HG03565 (cell line): Measurements from ENCODE around the gene AHNAK.
"Not testable (repeated sequence)": the region's sequence is repeated elsewhere in the genome, so short reads cannot be mapped to it uniquely, and the experiment has no call there.

Source experiments
- ATAC-seq: cut with Tn5 transposase; IDR thresholded peaks from one replicate; pipeline ENCODE4 v1.9.1; 2021; ENCODE audit warnings: mild to moderate bottlenecking, moderate library complexity; ENCODE audit not compliant: unreplicated experiment

The AHNAK gene

DNA sequence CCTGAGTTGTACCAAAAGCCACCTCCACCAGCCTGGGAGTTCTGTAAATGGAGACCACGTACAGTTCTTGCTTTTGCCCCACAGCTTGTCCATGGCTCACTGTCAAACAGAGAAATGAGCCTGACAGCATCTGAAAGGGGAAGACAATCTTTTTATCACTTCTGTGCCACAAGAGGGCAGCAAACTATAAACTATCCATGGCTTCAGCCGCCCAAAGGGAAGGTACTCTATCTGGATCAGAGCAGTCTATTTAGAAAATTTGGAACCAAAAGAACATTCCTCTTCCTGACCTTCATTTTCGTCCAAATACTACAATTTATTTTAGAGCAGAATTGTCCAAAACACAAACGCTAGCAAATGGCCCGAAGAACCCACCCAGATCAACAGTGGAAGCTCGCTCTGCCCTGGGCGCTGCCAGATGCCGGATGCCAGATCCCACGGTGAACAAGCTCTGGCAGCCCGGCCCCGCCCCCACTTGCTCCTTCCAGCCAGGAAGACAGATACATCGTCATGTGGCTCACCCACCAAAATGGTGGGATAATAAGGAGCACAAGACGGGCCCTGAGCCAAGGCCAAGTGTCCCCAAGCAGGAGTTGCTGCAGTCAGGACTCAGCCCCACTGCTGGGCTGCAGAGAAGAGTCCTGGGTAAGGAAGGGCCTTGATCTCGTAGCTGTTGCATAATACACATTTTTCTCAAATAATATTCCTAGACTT, 151.6 kb downstream of the AHNAK start:
- ATAC-seq: no peak

DNA sequence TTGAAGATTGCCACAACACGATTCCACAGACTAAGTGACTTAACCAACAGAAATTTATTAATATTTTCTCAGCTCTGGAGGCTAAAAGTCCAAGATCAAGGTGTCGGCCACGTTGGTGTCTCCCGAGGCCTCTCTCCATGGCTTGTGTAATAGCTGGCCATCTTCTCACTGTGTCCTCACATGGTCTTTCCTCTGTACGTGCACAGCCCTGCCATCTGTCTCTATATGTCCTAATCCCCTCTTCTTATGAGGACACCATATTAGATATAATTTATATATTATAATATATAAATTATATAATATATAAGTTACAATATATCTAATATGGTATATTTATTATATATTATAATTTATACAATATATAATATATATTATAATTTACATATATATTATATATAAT, 152.9 kb downstream of the AHNAK start:
- ATAC-seq: no peak

DNA sequence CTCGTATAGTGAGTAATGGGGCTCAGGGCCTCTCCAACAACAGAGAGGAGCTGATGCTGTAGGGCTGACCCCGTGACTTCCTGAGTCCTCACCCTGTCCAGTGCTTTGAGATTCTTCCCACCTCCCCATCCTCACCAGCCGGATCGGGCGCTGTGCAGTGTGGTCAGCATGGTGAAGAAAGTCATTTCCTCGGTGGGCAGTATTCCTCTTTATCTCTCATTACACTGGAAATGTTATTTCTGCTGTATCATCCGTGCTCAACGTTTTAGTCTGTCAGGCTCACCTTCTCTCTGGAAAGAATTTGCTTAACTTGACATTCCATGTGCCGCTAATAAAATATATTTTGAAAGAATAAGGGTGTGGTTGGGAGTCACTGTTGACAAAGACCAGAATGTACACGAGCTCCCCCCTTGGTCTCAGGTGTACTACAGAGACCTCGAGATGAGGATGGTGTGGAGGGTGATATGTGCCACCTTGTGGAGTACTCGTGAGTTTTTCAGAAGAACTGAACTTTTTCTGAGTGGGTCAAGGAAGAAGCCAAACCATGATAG, 153.5 kb downstream of the AHNAK start:
- no peak for ATAC-seq

GRCh38 chr11:62392506-62392905, 154.1 kb downstream of the AHNAK start:
- ATAC-seq: no peak

DNA sequence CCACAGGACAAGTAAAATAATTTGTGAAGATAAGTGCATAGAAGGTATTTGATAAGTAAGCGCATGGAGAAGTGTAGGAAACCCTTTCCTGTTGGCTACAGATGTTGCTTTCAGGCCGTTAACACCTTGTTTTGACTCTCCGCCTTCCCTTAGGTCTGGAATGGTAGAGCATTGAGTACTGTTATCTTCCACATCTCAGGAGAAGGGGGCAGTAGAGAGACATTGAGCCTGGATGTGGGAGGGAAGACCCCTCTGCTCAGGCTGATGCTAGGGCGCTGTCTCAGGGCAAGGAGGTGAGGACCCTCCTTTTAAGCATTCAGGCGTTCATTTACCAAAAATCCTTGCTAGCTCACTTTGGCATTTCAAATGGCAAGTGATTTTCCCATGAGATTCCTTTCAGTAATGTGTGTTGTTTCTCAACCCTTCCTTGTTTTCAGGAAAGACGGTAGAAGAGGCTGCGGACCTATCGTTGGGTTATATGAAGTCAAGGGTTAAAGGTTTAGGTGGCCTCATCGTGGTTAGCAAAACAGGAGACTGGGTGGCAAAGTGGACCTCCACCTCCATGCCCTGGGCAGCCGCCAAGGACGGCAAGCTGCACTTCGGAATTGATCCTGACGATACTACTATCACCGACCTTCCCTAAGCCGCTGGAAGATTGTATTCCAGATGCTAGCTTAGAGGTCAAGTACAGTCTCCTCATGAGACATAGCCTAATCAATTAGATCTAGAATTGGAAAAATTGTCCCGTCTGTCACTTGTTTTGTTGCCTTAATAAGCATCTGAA, 154.8 kb downstream of the AHNAK start:
- no peak for ATAC-seq

- no peak for ATAC-seq
Measured at GRCh38 chr11:62390722-62391121, 155.9 kb downstream of the AHNAK start.

DNA sequence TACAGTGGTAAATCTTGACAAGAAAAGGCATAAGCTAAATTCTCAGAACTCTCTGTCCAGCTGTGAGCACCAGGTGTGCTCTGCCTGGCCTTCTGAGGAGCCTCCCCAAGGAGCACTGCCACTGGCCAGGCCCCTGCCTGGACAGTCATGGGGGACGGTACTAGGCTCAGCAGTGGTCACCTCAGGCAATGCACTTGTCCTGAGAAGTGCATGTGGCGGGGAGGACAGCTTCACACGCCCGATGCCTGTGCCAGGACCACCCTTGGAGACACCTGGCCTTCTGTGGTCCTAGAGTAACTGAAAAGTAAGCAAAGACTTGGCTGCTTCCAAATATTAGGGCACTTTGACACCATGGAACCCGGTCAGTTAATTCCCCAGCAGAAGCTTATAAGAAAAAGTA, 156.4 kb downstream of the AHNAK start:
- no peak for ATAC-seq

DNA sequence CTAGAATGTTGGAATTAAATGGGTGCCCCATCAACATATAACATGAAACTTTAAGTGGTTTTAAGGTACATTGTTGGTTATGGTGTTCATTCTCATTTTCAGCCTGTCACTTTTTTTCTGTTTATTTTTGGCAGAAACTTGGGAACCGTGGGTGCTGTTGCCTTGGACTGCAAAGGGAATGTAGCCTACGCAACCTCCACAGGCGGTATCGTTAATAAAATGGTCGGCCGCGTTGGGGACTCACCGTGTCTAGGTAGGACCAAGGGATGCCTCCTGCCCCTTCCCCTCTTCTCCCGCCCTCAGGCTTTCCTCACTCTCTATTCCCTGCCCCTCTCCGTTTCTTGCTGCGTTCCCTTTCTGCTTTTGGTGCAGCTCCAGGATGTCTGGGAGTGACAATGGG, 157.6 kb downstream of the AHNAK start:
- no peak for ATAC-seq

DNA sequence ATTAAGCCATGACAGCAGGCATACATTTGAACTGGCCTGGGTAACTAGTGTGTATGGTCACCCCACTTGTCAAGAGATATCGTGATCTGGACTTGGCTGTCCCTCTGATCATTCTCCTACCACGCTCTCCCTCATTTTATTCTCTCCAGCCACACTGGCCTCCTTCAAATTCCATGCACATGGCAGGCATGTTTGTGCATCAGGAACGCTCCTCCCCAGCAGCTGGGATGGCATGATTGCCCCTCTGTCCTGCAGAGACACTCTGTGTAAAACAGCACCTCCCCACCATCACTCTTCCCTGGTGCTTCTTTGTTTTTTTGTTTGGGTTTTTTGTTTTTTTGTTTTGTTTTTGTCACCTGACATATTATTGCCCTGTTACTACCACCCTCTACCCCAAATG, 159.2 kb downstream of the AHNAK start:
- no peak for ATAC-seq

GRCh38 chr11:62386083-62386482, 160.5 kb downstream of the AHNAK start:
- ATAC-seq: not testable (repeated sequence)

GRCh38 chr11:62383822-62384221, 162.8 kb downstream of the AHNAK start:
- no peak for ATAC-seq
